Stimulated activated CD8-positive, alpha-beta memory T cell treated with anti-CD3 and anti-CD28 coated beads, Interleukin-7, amount 100 ng/mL, for 48 hours (primary cell): Measurements from ENCODE around the gene SMIM36.
A peak's percentile ranks its signal among the peaks of the same experiment; 100 is the strongest.
"Not testable (repeated sequence)": the region's sequence is repeated elsewhere in the genome, so short reads cannot be mapped to it uniquely, and the experiment has no call there.

ENCODE experiments used
- DNase-seq, 2 donors: peaks; one replicate each; pipeline ENCODE4 v3.0.0-alpha.2; 2020; ENCODE audit warnings: low read depth in 1 of 2; ENCODE audit errors: extremely low read depth in 1 of 2

The SMIM36 gene

GRCh38 chr17:55436224-55437158 is 74.8 kb downstream of the SMIM36 start:
- DNase-seq, result no peak

- DNase-seq, result no peak
These were observed 75.8 kb downstream of the SMIM36 start for GRCh38 chr17:55435408-55435807.

- DNase-seq, result peak in 1 of 2 donors; percentile 39
These were observed 76.5 kb downstream of the SMIM36 start for GRCh38 chr17:55434721-55435120.

GRCh38 chr17:55433629-55434422 is 77.4 kb downstream of the SMIM36 start:
- DNase-seq, result no peak

GRCh38 chr17:55433029-55433628 is 78.1 kb downstream of the SMIM36 start:
- DNase-seq, result no peak

- DNase-seq, result no peak
These were observed 78.8 kb downstream of the SMIM36 start for GRCh38 chr17:55432358-55433028.

GRCh38 chr17:55431914-55432313 is 79.3 kb downstream of the SMIM36 start:
- DNase-seq, result not testable (repeated sequence)

GRCh38 chr17:55430541-55431288 is 80.5 kb downstream of the SMIM36 start:
- DNase-seq, result no peak

- no peak for DNase-seq
These were observed 83.7 kb downstream of the SMIM36 start for GRCh38 chr17:55427587-55427882.

GRCh38 chr17:55426851-55427586 is 84.2 kb downstream of the SMIM36 start:
- DNase-seq, result no peak

GRCh38 chr17:55424893-55425540 is 86.2 kb downstream of the SMIM36 start:
- DNase-seq, result no peak

GRCh38 chr17:55423535-55423934 is 87.7 kb downstream of the SMIM36 start:
- DNase-seq, result no peak

GRCh38 chr17:55422828-55423164 is 88.5 kb downstream of the SMIM36 start:
- DNase-seq, result not testable (repeated sequence)

- DNase-seq, result no peak
These were observed 89.9 kb downstream of the SMIM36 start, which contains the start of gene MMD for GRCh38 chr17:55421179-55421934. MMD (minus strand) TSS chr17:55421835; CDS start chr17:55421695, 140 bp downstream.

- DNase-seq, result no peak
These were observed 90.5 kb downstream of the SMIM36 start for GRCh38 chr17:55420776-55421178.

- no peak for DNase-seq
These were observed 91.0 kb downstream of the SMIM36 start for GRCh38 chr17:55420067-55420775.

GRCh38 chr17:55418369-55419268 is 92.6 kb downstream of the SMIM36 start:
- no peak for DNase-seq
